Epidermal melanocyte (primary cell): ENCODE results near the gene VSTM1.
"Not testable (repeated sequence)": the region's sequence is repeated elsewhere in the genome, so short reads cannot be mapped to it uniquely, and the experiment has no call there.

Experiments used
- DNase-seq: peaks from one replicate; pipeline ENCODE4 v3.0.0; 2011; ENCODE audit warnings: low spot score; ENCODE audit not compliant: insufficient read length

Gene VSTM1, protein sequence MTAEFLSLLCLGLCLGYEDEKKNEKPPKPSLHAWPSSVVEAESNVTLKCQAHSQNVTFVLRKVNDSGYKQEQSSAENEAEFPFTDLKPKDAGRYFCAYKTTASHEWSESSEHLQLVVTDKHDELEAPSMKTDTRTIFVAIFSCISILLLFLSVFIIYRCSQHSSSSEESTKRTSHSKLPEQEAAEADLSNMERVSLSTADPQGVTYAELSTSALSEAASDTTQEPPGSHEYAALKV

DNA sequence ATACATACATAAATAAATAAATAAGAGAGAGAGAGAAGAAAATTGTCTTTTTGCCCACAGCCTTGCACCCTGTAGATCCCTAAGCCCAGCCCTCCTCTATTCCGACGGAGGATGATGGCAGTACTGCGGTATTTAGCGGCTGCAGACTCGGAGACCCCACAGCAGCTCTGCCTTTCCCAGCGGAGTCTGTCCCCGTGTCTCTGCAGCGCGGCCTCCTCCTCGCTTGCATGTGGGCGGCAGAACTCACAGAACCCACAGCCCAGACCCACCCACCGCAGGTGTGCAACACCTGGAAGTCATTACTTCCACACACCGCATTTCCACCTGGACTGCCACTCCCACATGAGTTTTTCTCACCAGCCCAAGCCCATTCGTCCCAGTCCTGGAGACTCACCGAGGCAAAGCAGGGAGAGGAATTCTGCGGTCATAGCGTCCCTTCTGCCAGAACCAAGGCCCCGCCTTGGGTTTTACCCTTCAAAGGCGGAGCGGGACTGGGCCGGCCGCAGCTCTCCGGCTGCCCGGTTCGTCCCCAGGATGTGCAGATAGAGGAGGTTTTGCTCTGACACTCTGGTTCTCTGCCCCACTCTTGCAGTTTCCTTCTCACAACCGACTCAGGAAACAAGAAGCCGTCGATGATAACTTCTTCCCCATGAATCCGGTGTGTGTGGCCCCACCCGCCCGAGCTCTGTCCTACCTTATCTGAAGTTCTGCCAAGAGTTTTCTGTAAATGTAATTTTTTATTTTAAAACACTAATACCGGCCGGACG is at the start of gene VSTM1:
VSTM1 (minus strand) TSS at position 548 of the 767 bp plus-strand sequence; CDS start at position 428, 120 bp downstream.
- DNase-seq: no peak

DNA sequence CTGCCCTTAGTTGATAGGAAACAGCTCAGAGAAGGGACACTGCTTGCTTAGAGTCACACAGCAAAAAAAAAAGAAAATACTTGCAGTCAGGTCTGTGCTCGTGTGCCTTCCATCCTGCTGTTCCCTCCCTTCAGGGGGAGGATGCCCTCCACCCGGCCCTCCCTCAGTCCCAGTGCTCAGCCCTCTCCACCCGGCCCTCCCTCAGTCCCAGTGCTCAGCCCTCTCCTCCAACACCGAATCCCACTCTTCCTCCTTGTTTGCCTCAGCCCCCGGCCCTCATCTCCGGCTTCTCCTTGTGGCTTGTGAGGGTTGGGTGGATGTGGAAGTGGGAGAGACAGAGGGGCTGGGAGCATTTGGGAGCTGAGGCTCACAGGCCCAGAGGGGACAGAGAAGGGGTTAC is 46.0 kb upstream of the VSTM1 start:
- DNase-seq: no peak

DNA sequence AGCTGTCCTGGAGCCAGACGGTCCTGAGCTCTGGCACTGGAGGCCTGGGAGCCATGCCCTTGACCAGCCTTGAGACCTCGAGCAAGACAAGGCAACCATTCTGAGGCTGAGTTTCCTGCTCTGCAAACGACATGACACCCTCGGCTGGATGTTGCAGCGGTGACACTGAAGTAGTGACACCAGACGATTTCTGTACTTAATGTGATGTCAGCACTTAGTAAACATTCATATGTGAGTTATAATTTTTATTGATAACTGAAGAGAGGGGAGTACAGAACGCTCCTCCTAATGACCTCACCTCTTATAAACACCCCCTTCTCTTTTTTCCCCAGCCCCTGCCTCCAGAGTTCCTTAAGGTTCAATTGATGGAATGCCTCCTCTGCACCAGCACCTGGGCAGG is 44.8 kb upstream of the VSTM1 start:
- no peak for DNase-seq

DNA sequence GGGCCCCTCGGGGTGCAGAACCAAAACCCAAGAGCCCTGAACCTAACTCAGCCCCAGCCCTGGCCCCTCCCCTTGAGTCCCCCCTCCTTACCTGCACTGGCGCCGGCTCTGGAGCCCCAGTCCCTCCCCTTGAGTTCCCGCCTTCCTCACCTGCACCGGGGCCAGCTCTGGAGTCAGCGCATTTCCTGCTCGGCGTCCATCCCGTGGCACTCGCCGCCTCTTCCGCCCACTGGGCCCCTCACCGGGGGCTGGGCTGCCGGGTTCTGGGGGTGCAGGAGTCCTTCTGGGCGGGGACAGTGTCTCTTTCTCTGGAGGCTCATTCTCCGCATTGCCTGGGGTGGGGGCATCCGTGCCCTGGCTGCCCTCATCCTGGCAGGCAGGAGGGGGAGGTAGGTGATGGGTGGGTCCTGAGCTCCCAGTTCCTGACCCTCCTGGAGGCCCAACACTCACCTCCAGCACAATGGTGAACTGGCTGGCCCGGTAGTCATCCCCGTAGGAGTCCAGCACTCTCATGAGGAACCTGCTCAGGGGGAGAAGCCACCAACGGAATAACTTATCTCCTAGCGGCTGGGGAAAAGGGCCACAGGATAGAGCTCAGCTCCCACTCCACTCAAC is 44.3 kb upstream of the VSTM1 start:
- DNase-seq: no peak

DNA sequence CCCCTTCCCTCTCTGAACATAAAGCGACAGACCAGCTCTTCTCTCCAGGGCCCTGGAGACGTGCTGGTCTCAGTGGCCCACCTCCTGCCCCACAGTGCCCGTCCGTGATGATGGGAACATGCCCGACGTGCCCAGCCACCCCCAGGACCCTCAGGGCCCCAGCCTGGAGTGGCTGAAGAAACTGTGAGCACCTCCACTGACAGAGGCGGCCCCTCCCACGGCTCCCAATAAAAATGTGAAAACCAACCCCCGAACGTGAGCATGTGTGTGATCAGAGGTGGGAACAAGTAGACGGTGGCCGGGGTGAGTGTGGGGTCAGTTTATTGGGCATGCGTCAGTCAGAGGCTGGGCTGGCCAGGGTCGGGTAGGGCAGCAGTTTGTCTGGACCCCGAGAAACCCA is 43.0 kb upstream of the VSTM1 start:
- no peak for DNase-seq

DNA sequence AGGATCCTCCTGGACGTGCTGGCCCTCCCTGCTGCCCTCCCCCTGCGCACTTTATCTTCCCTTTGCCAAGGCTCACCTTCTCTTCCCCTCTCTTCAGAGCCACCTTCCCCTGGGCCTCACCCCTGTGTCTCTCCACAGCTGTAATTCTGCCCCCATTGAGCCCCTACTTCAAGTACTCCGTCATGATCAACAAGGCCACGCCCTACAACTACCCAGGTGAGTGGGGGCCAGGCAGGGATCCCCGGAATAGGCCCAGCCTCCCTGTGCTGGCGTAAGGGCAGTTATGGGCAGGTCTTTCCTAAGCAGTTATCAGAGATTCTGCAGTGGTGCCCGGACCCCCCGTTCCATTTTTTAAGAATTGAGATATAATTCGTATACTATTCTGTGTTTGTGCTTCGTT is 42.1 kb upstream of the VSTM1 start:
- no peak for DNase-seq

DNA sequence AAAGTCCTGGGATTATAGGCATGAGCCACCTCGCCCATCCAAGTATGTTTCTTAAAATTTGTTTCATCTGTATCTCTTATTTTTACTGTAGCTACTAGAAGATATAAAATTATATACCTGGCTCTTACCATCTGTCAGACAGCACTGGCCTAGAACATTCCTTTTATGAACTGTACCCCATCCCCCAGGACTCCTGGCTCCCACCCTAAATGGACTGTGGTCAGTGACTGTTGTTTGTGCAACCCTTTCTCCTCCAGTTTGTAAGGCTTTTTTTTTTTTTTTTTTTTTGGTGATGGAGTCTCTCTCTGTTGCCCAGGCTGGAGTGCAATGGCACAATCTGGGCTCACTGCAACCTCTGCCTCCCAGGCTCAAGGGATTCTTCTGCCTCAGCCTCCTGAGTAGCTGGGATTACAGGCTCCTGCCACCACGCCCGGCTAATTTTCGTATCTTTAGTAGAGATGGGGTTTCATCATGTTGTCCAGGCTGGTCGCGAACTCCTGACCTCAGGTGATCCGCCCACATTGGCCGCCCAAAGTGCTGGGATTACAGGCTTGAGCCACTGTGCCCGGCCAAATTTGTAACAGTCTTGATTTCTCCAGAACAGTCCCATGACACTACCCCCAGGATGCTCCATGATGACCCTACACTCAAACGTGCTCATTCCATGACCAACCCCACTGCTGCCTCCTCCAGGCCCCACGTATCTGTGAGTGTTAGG is 41.5 kb upstream of the VSTM1 start:
- DNase-seq: no peak

DNA sequence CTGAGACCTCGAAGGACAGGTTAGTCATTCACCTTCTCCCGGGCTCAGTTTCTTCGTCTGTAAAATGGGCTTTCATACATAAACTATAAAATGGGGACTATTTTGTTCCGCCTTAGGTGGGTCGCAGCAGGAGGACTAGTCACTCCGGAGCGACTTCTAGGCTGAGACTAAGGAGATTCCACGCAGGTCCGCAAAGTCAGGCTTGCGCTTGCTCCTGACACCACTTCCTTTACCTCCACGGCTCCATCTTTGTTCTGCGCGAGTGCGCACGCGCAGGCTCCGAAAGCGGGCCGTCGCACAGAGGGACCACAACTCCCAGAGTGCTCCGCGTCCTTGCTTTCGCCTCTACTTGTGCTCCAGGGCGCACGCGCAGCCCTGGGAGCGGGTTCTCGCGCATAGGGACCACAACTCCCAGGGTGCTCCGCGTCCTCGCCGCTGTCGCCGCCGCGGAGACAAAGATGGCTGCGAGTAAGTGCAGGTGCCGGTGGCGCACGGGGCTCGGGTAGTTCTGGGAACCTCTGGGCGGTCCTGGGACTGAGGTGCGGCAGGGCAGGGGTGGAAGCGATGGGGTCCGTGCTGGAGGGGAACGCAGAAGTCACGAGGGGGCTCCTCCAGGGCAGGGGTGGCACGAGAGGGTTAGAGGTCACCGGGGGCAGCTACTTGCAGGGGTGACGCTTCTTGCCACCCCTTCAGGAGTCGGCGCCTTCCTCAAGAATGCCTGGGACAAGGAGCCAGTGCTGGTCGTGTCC is 38.9 kb upstream of the VSTM1 start, which contains the start of gene NDUFA3:
NDUFA3 (plus strand) TSS at position 435 of the 749 bp plus-strand sequence; CDS start at position 459, 24 bp downstream.
- DNase-seq: peak; percentile 100

DNA sequence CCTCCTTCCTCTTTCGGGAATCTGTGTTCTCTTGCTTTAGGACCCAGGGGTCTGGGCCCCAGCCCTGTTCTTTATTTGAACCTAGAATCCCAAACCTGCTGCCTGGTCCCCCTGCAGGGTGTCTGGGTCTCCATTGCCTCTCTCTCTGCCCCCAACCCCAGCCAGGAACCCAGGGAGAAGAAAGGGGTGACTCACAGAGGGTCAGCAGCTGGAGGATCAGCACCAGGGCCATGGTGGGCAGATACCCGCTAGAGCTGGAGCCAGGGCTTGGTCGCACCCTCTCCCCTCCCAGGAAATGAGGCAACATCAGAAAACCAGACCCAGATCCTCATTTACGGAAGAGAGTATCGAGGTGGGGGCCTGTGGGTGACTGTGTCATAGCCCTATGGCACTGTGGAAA is 36.9 kb upstream of the VSTM1 start, which contains the start of gene OSCAR:
OSCAR (minus strand) TSS at position 243 of the 400 bp plus-strand sequence; CDS start at position 232, 11 bp downstream.
- DNase-seq: no peak

DNA sequence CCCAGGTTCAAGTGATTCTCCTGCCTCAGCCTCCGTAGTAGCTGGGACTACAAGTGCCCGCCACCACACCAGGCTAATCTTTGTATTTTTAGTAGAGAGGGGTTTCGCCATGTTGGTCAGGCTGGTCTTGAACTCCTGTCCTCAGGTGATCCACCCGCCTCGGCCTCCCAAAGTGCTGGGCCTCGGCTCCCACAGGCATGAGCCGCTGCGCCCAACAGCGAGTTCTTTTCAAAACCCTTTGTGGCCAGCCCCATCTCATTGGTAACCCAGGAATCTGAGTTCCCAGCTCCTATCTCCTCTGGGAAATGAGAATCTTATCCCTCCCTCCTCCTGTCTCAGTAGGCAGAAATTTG is 36.2 kb upstream of the VSTM1 start:
- DNase-seq: not testable (repeated sequence)

DNA sequence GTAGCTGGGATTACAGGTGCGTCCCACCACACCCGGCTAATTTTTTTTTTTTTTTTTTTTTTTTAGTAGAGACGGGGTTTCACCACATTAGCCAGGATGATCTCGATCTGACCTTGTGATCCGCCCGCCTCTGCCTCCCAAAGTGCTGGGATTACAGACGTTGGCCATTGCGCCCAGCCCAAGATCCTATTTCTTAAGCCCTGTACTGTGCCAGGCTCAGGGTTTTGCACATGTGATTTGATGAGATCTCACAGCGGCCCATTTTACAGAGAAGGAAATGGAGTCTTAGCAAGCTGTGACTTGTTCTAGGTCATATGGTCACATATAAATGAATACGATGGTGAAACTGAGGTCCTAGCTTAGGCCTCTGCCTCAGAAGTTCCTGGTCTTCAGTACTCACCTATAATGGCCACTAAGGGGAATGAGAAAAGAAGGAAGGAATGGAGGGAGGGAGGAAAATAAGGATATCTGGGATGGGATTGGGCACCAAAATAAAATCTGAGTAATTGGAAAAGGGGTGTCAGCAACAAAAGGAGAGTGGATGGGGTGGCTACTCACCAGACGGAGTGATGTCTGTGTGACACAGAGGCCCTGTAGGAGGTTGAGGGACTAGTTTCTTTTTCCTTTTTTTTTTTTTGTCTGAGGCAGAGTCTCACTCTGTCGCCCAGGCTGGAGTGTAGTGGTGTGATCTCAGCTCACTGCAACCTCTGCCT is 35.6 kb upstream of the VSTM1 start:
- no peak for DNase-seq

DNA sequence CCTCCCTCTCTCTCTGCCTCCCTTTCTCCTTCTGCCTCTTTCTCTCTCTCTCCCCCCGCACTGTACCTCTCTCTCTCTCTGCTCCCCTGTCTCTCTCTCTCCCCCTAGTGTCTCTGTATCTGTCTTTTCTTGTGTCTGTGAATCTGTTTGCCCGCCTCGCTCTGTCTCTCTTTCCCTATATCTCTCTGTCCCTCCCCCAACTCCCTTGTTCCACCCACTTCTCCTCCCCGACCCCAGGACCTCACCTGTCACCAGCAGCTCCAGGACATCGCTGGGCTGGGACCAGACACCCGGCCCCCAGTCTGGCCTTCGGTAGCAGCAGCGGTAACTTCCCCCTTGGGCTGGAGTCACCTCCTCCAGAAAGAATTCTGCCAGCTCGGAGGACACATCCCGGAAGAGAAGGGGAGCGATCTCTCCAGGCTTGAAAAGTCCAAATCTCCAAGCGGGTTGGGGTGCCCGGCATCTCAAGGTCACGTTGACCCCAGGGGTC is 33.0 kb upstream of the VSTM1 start:
- DNase-seq: peak; percentile 37

DNA sequence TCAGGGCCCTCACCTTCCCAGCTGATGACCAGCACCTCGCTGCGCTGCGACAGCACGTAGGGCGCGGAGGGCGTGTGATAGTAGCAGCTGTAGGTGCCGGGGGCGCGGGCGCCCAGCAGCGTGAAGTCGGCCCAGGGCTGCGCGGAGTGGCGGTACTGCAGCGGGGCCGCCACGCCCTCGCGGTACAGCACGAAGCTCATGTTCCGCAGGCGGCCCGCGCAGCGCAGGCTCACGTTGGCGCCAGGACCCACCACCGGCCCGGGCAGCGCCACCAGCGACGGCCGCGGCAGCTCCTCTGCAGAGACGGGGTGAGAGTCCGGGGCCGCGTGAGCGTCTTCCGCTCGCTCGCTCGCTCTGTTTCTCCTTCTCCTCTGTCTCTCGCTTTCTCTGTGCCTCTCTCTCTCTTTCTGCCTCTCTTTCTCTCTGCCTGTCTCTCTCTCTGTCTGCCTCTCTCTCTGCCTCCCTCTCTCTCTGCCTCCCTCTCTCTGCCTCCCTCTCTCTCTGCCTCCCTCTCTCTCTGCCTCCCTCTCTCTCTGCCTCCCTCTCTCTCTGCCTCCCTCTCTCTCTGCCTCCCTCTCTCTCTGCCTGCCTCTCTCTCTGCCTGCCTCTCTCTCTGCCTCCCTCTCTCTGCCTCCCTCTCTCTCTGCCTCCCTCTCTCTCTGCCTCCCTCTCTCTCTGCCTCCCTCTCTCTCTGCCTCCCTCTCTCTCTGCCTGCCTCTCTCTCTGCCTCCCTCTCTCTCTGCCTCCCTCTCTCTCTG is 32.3 kb upstream of the VSTM1 start:
- DNase-seq: not testable (repeated sequence)

DNA sequence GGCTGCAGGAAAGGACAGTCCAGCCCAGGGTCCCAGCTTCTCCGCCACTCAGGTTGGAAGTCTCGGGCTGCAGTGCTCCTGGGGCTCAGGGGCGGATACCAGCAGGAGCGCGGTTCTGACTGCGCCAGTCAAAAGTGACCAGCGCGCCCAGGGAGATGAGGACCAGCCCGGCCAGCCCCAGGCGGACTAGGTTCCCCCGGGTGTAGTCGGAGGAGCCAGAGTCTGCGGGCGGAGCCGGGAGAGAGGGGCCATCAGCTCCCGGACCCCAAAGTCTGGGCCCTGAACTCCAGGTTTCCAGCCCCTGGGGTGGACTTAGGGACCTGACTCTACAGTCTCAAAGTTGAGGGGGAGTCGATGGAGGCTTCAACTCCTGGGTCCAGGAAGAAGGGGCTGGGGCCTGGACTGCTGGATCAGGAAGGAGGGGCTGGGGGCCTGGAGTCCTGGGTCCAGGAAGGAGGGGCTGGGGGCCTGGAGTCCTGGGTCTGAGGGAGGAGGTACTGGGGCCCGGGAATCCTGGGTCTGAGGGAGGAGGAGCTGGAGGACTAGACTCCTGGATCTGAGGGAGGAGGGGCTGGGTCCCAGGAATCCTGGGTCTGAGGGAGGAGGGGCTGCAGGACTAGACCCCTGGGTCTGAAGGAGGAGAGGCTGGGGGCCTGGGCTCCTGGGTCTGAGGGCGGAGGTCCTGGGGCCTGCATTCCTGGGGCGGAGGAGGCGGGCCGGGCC is 31.6 kb upstream of the VSTM1 start:
- no peak for DNase-seq

DNA sequence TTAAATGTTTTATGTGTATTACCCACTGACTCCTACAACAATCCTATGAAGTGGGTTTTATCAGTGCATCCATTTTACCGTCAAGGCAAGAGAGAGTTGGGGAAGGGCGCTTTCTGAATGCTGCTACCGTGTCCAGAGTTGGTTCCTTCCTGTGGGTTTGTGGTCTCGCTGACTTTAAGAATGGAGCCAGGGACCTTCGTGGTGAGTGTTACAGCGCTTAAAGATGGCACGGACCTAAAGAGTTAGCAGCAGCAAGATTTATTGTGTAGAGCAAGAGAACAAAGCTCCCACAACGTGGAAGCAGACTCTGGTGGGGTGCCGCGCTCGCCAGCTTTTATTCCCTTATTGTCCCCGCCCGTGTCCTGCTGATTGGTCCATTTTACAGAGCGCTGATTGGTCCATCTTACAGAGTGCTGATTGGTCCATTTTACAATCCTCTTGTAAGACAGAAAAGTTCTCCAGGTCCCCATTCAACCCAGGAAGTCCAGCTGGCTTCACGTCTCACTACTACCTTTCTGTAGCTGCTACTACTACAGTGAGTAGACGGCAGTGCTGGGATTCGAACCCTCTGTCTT is 30.8 kb upstream of the VSTM1 start:
- no peak for DNase-seq

DNA sequence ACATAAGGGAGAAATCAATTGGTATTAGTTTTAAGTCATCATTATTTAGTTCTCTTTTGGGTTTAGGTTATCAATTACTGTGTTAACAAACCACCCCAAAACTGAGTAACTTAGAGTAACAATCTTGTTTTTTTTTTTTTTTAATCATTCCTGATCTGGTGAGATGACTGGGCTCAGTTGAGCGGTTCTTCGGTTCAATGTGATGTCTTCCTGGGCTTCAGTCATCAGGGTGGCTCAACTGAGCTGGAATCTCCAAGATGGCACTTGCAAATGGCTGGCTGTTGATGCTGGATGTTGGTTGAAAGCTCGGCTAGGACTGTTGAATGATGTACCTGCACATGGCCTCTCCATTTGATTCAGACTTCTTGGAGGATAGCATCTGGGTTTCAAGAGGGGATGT is 20.7 kb upstream of the VSTM1 start:
- no peak for DNase-seq

DNA sequence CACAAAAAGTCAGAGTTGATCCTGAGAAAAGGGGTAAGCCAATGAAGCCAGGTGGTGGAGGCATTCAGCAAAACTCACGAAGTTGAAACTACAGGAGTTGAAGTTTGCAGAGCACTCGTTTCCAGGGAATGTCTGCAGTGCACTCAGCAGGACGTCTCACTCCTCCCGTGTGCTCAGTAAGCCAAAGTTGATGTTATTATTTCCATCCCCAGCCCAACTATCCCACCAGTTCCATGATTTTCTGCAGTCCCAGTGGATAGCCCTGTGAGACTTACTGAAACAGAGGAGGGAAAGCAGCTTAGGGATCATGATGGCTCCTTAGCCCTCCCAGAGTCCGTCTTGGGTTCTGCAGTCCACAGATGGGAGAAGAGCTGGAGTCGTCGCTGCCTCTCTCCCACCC is 17.3 kb upstream of the VSTM1 start, which contains the start of gene TARM1:
TARM1 (minus strand) TSS at position 334 of the 400 bp plus-strand sequence; CDS start at position 309, 25 bp downstream.
- DNase-seq: no peak

DNA sequence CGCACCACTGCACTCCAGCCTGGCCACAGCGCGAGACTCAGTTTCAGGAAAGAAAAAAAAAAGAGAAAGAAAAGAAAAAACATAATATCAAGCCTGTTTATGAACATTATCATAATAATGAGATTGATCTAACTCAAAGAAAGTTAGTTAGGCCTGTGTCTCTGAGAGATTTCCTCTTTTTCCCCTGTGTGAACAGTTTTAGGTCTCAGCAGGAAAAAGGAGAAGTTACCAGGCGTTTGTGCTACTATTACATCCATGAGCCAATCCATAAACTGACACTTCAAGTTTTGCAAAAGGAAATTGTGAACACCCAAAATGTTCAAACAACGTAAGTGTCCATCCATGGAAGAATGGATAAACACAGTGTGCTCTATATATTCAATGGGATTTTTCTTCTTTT is 13.6 kb upstream of the VSTM1 start:
- DNase-seq: no peak
